Skin of body (tissue), 2 donors: ENCODE data around the gene UBE2H. TPM values are rescaled to one million over a fixed set of nuclear protein-coding genes. Genes with fewer than 3 reads are reported as not detected.
"Not testable (repeated sequence)": the region's sequence is repeated elsewhere in the genome, so short reads cannot be mapped to it uniquely, and the experiment has no call there.

ENCODE experiments used
- DNase-seq: peaks from one replicate; lab custom pipeline; 2025; lab: John Stamatoyannopoulos, UW
- total RNA-seq: library from RNA; depleted of rRNA; stranded (reverse); fragments of >200 nt; gene quantifications from one replicate; pipeline ENCODE4 v1.2.3, GENCODE V29; 2014

Gene UBE2H
- total RNA-seq: 80.6 TPM

GRCh38 chr7:129952653-129953560, at the start of gene UBE2H:
TSS of gene UBE2H (minus strand) at chr7:129952960. CDS start at chr7:129952555, 405 bp downstream.
- DNase-seq: peak; percentile 91

GRCh38 chr7:129998446-129998845, 45.7 kb upstream of the UBE2H start:
- DNase-seq: no peak

- DNase-seq: no peak
Observed at GRCh38 chr7:129997285-129997684, 44.5 kb upstream of the UBE2H start.

GRCh38 chr7:129993275-129993674, 40.5 kb upstream of the UBE2H start:
- DNase-seq: no peak

- DNase-seq: no peak
Observed at GRCh38 chr7:129990403-129991192, 37.8 kb upstream of the UBE2H start.

- DNase-seq: no peak
Observed at GRCh38 chr7:129989466-129989865, 36.7 kb upstream of the UBE2H start.

GRCh38 chr7:129986600-129986999, 33.8 kb upstream of the UBE2H start:
- no peak for DNase-seq

- DNase-seq: no peak
Observed at GRCh38 chr7:129980667-129981066, 27.9 kb upstream of the UBE2H start.

GRCh38 chr7:129975309-129975708, 22.5 kb upstream of the UBE2H start:
- DNase-seq: no peak

GRCh38 chr7:129970816-129971215, 18.1 kb upstream of the UBE2H start:
- no peak for DNase-seq

- DNase-seq: no peak
Observed at GRCh38 chr7:129969881-129970446, 17.2 kb upstream of the UBE2H start.

- no peak for DNase-seq
Observed at GRCh38 chr7:129968592-129969383, 16.0 kb upstream of the UBE2H start.

GRCh38 chr7:129960204-129960475, 7.4 kb upstream of the UBE2H start:
- not testable (repeated sequence) for DNase-seq

GRCh38 chr7:129959471-129960203, 6.9 kb upstream of the UBE2H start:
- DNase-seq: no peak

GRCh38 chr7:129958643-129959470, 6.1 kb upstream of the UBE2H start:
- DNase-seq: no peak

GRCh38 chr7:129955993-129956543, 3.3 kb upstream of the UBE2H start:
- DNase-seq: no peak

- no peak for DNase-seq
Observed at GRCh38 chr7:129952086-129952652, 591 bp downstream of the UBE2H start.

- peak; percentile 26 for DNase-seq
Observed at GRCh38 chr7:129951226-129952085, 1.3 kb downstream of the UBE2H start.
